Activated T-cell treated with anti-CD3 and anti-CD28 coated beads, Interleukin-2, amount 50 U/mL, for 4 hours (primary cell): Measurements from ENCODE around the gene TBX2. TPM values are rescaled to one million over a fixed set of nuclear protein-coding genes. Genes with fewer than 3 reads are reported as not detected.

Experiments used
- ATAC-seq, 2 donors: fragments of 200-7000 bp; cut with Tn5 transposase; one replicate each; pipeline ENCODE4 v1.10.0; 2021
- DNase-seq: peaks from one replicate; pipeline ENCODE4 v3.0.0-alpha.2; 2020
- H3K27me3 Mint-ChIP-seq: one replicate; pipeline ENCODE4 v1.8.0; 2021; ENCODE audit warnings: low read depth, mixed read lengths
- H3K36me3 Mint-ChIP-seq: one replicate; pipeline ENCODE4 v1.8.0; 2022; ENCODE audit warnings: mixed read lengths; ENCODE audit not compliant: insufficient read depth
- H3K4me1 Mint-ChIP-seq: one replicate; pipeline ENCODE4 v1.8.0; 2021; ENCODE audit warnings: low read depth, mixed read lengths
- H3K4me3 Mint-ChIP-seq: one replicate; pipeline ENCODE4 v1.8.0; 2021; ENCODE audit warnings: mild to moderate bottlenecking, moderate library complexity, mixed read lengths
- H3K9me3 Mint-ChIP-seq: one replicate; pipeline ENCODE4 v1.8.0; 2021; ENCODE audit warnings: mixed read lengths
- total RNA-seq, 3 donors: library from RNA; stranded (reverse); gene quantifications; one replicate each; pipeline ENCODE4 v1.2.1, GENCODE V29; 2021

The TBX2 gene
- total RNA-seq, 3 donors from 2014 or later = 0.05 to 0.16 (median 0.15) TPM

DNA sequence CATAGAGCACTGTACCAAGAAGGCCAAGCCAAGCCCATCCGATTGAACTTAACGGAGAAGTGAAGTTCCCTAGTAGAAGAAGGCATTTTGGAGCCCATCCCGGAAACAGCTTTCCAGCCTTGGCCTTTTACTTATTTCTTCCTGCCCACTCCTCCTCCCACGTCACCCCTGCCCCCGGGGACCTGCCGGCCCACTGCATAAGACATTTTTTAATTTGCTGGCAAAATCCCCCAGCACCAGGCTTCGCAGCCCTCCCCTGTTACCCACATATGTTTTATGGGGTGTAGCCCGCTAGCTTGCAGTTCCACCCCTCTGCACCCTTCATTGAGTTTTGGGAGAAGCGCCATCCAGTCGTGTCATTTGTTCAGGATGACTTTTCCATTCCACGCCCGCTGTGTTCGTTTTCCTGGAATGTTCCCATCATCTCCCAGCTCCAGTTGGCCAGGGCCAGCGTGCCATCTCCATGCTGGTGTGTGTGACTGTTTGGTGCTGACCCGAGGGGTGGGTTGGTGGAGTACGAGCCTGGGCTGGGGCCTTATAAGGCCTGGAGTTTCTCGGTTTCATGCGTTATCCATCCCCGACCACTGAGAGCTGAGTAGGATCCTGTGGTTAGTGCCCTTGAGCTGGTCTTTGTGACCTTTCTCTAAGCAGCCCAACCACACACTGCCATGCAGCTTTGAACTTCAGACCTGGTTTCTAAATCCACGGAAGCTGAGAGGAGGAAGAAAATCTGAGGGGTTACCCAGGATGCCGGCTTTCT, 20.0 kb upstream of the TBX2 start:
- H3K36me3 Mint-ChIP-seq = no peaks in the 10 kb centered on the region
- no peaks in the 10 kb centered on the region for H3K4me1 Mint-ChIP-seq
- ATAC-seq (no peak), DNase-seq (no peak)
- H3K27me3 Mint-ChIP-seq = no peaks in the 10 kb centered on the region
- no peaks in the 10 kb centered on the region for H3K9me3 Mint-ChIP-seq
- no peak overlapping the region for H3K4me3 Mint-ChIP-seq

DNA sequence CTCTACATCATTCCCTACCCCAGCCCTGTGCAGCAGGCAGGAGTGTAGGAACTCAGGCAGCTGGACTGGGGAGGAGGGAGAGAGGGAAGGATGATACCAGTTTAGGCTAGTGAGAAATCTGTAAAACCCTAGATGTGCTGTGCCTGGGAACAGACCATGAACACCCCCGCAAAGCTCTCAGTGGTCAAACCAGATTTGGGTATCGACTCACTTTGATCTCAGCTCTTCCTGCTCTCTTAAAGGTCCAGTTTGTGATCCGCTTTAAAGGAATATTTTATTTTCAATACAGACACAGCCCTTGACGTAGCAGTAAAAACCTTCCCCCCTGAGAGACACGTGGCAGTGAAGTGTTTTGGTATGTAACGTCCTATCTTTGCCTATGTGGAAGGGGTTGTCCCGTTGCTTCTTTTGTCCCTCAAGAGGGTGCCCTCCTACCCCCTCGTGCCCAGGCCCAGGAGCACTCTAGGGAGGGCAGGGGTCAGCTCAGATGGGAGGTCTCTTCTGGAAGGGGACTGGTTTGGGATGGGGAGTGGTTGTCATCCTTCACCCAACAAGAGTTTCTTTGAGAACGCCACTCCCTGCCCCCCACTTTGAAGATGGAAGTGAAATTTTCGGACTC, 19.3 kb upstream of the TBX2 start:
- no peak for DNase-seq
- Mint-ChIP-seq H3K36me3 (no peaks in the 10 kb centered on the region), H3K4me3 (no peak overlapping the region), H3K9me3 (no peaks in the 10 kb centered on the region), H3K4me1 (no peaks in the 10 kb centered on the region), H3K27me3 (no peaks in the 10 kb centered on the region)
- no peak for ATAC-seq

DNA sequence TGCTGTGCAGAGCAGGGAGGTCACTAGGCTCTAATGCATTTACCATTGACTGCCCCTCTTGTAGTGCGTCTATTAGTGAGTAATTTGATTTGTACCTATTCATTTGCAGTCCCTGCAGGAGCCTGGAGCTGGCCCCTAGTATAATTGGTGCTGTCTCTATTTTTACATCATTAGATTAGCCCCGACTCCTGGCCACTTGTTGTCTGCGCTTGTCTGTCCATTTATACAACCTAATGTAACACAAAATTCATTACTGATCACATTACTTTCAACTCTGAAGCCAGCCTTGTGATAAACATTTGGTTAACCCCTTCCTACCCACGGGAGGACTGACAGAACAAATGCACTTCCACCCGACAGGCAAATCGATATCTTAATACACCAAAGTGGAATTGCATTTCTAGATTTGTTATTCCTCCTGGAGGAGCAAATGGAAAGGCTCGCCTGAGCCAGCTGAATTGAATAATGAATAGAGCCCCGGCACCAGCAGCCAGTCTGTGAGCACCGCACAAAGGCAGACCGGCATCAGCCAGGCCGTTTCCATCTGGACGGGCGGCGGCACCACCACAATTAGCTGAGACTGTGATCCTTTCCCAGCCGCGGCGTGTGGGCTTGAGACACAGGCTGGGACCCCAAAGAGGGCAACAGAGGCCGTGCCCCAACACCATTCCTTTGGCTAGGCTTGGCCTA, 18.7 kb upstream of the TBX2 start:
- ATAC-seq = no peak
- H3K9me3 Mint-ChIP-seq = no peaks in the 10 kb centered on the region

DNA sequence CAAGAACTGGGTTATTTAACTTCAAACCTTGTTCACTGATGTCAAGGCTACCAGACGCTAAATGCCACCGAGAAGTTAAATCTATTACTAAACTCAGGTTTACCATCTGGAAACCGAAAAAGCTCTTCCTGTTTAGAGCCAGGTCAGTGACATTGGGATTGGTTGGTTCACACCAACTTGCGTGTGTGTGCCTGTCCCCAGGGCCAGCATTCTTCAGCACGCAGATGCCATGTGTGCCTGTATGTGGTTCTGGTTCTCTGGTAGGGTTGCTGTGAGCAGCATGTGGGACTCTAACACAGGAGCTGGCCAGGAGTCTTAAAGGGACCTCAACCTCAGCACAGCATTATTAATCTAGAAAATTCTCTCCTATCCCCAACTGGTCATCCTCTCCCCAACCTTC, 18.1 kb upstream of the TBX2 start:
- ATAC-seq = no peak
- Mint-ChIP-seq H3K9me3 (no peaks in the 10 kb centered on the region), H3K27me3 (no peaks in the 10 kb centered on the region), H3K4me3 (no peak overlapping the region), H3K4me1 (no peaks in the 10 kb centered on the region), H3K36me3 (no peaks in the 10 kb centered on the region)
- no peak for DNase-seq

More for the DNA sequence above, 18.7 kb upstream of the TBX2 start:
- H3K4me1 Mint-ChIP-seq = no peaks in the 10 kb centered on the region
- no peak for DNase-seq
- no peak overlapping the region for H3K4me3 Mint-ChIP-seq
- no peaks in the 10 kb centered on the region for H3K36me3 Mint-ChIP-seq
- no peaks in the 10 kb centered on the region for H3K27me3 Mint-ChIP-seq

DNA sequence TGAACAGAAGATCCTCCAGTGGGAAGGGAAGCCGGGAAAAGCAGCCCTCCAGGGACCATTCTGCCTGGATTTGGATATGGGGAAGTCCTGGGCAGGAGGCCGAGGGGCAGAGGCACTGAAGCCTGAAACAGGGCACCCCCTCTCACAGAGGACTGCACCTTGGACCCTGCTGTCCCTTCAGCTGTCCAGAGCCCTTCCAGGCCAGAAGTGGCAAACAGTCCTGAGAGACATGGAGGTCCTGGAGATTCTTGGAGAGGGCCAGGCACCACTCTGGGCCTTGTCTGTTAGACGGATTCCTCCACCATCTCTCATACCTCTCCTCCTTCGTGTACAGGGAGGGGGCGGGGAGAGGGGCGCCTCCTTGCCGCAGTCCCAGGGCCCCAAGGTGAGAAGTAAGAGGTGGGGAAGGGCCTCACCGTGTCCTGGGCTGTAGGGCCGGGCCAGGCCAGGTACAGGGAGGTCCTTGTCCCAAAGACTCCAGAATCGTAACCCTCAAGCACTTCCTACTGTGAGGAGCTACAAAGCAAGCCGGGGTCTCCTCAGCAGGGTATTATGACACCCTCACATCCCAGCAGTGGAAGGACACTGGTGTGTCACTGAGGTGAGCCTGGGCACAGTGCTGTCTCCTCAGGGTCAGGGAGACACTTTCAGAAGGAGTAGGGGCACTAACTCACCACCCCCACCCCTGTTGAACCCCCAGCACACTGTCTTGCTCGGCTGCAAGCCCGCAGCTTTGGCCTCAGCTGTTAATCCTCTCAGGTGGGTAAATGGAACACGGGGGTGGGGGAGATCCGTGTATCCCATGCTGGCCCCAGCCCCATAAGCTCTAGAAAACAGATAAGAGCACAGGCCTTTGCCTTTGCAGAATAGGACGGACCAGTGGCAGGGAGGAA, 16.6 kb upstream of the TBX2 start:
- no peaks in the 10 kb centered on the region for H3K4me1 Mint-ChIP-seq
- DNase-seq (no peak), ATAC-seq (no peak)
- H3K4me3 Mint-ChIP-seq = no peak overlapping the region
- no peaks in the 10 kb centered on the region for H3K27me3 Mint-ChIP-seq
- no peaks in the 10 kb centered on the region for H3K36me3 Mint-ChIP-seq
- no peaks in the 10 kb centered on the region for H3K9me3 Mint-ChIP-seq

DNA sequence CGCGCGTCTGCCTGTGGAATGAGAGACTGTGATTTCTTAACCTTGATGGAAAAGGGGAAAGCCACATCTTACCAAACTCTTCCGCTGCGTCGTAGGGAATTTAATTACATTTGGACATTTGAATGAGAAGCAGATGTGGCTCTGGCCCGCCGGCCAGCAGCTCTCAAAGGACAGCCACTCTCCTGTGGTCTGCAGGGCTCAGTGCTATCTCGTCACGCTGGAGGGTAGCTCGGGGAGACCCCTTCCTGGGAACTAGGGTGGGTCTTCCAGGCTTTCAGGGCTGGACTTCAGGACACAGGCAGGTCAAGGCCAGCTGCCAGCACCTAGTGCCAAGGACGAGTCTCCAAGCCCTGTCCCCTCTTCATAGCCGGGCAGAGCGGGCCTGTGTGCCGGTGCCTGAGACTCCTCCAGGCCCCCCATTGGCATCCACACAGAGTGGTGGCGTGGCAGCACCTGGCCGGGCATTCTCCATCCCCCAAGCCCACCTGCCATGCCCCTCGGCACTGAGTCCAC, 15.9 kb upstream of the TBX2 start:
- DNase-seq = no peak
- ATAC-seq = no peak
- H3K4me3 Mint-ChIP-seq = no peak overlapping the region
- no peaks in the 10 kb centered on the region for H3K4me1 Mint-ChIP-seq
- H3K9me3 Mint-ChIP-seq = no peaks in the 10 kb centered on the region
- peaks cover 2% of the 10 kb centered on the region for H3K27me3 Mint-ChIP-seq
- H3K36me3 Mint-ChIP-seq = no peaks in the 10 kb centered on the region

DNA sequence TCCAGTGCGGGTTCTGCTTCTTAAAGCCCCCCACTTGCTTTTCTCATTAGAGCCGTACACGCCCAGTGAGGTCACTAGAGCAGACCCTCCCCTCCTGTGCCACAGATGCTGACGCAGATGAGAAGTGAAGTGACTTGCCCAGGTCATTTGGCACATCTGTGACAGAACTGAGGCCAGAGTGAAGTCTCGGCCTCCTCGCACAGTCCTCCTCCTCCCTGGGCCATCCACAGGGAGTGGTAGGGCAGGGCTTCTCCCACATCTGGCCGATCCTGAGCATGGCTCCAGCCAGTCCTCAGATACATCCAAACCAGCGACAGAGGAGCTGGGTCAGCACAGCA, 15.3 kb upstream of the TBX2 start:
- ATAC-seq (no peak), DNase-seq (no peak)
- H3K4me3 Mint-ChIP-seq = no peak overlapping the region
- H3K9me3 Mint-ChIP-seq = no peaks in the 10 kb centered on the region
- H3K27me3 Mint-ChIP-seq = peaks cover 7% of the 10 kb centered on the region
- H3K36me3 Mint-ChIP-seq = no peaks in the 10 kb centered on the region
- H3K4me1 Mint-ChIP-seq = no peaks in the 10 kb centered on the region

DNA sequence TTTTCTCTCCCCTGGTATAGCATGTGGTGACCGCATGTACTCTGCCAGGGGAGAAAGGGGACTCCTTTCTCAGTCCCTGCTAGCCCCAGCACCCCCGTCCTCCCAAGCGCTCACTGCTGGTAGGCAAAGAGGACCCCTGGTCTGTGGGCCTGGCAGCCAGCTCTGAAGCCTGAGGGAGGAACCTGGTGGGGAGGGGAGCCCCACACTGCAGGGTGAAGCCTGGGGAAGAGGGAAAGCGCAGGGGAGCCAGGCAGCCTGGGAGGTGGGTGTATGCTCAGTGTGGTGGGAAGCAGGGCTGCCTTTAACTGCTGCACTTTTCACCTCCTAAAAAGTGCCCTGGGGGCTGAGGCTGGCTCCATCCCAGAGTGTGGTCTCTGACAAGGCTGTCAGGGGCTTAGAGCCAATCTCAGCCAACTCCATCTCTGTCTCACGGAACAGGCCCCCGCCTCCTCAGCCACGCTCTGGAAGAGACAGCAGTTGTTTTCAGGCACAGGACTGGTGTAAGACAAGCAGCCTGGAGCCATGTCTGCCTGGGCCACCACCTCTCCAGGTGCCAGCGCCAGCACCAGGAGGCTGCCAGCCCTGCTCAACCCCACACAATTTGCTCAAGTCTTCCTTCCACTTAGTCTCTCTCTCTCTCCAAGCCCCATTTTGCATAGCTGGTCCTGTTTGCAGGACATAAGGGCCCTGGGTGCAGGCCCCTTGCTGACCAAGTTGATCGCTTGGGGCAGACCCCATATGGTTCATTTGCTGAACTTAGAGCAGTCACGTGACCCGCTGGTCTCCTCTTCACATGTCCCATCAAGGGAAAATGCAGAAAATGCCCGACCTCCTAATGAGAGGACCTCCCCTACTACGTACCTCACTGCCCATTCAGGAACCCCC, 14.7 kb upstream of the TBX2 start:
- Mint-ChIP-seq H3K4me1 (no peaks in the 10 kb centered on the region), H3K9me3 (no peaks in the 10 kb centered on the region), H3K27me3 (peaks cover 7% of the 10 kb centered on the region), H3K4me3 (no peak overlapping the region), H3K36me3 (no peaks in the 10 kb centered on the region)
- DNase-seq (no peak), ATAC-seq (no peak)

DNA sequence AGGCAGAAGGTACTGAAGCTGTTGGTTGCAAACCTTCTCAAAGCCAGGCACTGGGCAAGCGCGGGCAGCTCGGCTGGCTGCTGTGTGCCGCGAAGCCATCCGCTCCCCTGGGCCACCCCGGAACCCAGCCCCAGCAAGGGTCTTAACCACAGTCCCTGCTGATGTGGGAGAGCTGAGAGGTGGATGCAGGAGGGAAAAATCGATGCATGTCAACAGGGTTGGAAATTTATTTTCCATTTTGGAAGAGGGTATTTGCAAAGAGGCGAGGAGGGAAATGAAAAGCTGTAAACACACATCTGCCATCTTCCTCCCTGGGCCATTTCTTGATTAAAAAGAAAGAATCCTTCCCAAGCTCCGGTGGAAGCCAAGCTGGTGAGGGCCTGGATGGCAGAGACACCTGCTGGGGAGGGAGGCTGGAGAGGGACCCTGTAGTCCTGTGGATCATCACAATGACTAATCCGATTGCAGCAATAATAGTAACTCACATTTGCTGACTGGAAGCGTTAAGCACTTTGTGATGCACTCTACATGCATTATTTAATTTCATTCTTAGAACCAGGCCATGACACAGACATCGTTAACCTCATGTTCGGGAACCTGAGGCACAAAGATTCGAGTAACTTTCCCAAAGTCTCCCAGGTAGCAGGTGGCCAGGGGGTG, 13.9 kb upstream of the TBX2 start:
- Mint-ChIP-seq H3K36me3 (no peaks in the 10 kb centered on the region), H3K27me3 (peaks cover 7% of the 10 kb centered on the region), H3K4me1 (no peaks in the 10 kb centered on the region), H3K4me3 (no peak overlapping the region), H3K9me3 (no peaks in the 10 kb centered on the region)
- ATAC-seq (no peak), DNase-seq (no peak)

DNA sequence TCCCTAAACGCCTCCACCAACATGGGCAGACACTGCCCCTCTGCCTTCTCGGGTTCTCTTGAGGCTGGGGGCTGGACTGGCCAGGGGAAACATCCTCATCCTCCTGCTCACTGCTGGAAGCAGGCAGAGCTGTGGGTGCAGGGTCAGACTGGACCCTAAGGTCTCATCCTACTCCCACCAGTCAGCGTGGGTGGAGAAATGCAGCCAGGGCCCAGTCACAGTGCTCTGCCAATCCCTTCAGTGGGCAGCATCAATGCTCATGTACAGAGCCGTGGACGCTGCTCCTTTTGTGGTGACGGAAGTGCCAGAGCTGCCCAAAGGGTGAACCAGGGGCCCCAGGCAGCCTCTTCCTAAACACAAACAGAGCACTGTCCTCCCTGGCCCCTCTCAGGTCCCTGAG, 13.4 kb upstream of the TBX2 start:
- DNase-seq (no peak), ATAC-seq (no peak)
- Mint-ChIP-seq H3K4me1 (no peaks in the 10 kb centered on the region), H3K27me3 (peaks cover 7% of the 10 kb centered on the region), H3K36me3 (no peaks in the 10 kb centered on the region), H3K9me3 (no peaks in the 10 kb centered on the region), H3K4me3 (no peak overlapping the region)

DNA sequence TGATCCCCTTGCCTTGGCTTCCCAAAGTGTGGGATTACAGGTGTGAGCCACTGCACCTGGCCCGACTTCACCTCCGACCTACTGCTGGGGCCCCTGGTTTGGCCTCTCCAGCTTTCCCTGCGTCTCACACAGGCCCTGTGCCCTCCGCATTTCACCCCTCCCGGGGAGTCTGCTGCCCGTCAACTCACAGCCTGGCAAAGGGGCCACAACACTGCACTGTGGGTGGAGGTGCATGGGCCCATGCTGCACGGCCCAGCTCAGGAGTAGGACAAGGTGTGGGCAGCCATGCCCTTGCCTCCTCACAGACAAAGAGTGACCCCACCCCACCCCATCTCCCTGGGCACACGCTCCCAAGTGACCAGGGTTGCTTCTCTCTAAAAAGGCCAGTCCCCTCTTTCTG, 12.6 kb upstream of the TBX2 start:
- no peaks in the 10 kb centered on the region for H3K9me3 Mint-ChIP-seq
- DNase-seq (no peak), ATAC-seq (no peak)
- peaks cover 7% of the 10 kb centered on the region for H3K27me3 Mint-ChIP-seq
- H3K36me3 Mint-ChIP-seq = no peaks in the 10 kb centered on the region
- H3K4me1 Mint-ChIP-seq = no peaks in the 10 kb centered on the region
- H3K4me3 Mint-ChIP-seq = no peak overlapping the region

DNA sequence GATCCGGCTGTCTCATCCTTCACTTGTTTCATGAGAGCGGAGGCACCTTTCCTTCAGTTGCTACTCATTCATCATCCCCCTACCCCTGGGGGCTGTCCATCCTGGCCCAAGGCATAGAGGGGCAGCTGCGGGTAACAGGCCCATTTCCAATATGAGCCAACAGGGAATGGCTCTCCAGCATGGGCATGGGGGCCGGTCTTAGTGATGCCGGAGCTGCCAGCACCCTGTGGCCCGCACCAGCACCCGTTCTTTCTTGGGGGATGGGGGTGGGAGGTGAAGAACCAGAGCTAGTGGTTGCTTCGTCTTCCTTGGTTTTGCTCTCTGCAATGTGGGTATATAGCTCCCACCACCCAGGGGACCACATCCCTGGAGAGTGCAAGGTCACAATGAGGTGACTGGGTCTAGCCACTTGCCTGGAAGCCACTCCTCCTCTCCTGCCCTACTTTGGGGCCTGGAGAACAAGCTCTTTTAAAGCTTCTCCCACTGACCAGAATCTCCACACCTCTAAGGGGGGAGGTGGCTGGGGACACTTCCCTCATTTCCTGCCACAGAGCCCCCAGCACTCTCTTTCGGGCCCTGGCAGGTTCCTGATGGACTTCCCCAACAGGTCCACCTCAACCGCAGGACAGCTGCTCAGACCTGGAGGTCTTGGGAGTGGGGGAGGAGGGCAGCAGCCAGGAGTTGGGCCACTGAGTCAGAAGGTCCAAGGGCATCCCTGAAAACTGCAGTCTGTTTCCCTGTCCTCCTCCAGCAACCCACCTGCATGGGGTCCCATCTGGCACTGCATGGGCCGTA, 11.9 kb upstream of the TBX2 start:
- no peaks in the 10 kb centered on the region for H3K4me1 Mint-ChIP-seq
- no peak for ATAC-seq
- peaks cover 7% of the 10 kb centered on the region for H3K27me3 Mint-ChIP-seq
- no peak for DNase-seq
- no peak overlapping the region for H3K4me3 Mint-ChIP-seq
- H3K9me3 Mint-ChIP-seq = no peaks in the 10 kb centered on the region
- H3K36me3 Mint-ChIP-seq = peaks cover 2% of the 10 kb centered on the region
